ENCODE results near the gene SMAP1. TPM values are rescaled to one million over a fixed set of nuclear protein-coding genes. Genes with fewer than 3 reads are reported as not detected.

SMAP1 gene
- total RNA-seq, 2 experiments from 2014 or later, result 23.6 to 24.2 TPM

DNA sequence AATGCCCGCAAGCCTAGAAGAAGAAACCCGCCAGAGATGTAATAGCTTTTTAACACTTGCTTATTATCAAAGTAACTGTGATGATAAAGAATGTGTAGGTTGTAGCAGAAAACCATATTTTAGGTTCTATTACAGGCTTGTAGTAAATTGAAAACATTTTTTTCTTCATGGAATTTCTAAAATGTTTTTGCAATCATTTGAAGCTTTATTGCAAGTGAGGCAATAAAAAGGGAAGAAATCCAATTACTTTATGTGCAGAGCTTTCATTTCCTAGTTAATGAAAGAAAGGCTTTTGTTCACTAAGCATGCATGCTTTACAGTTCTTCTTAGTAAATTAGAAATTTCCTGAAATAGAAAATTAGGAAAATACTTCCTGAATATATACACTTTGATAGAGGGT is 154.1 kb downstream of the SMAP1 start:
- Mint-ChIP-seq H3K36me3 (peaks cover 20% of the 10 kb centered on the region), H3K27me3 (no peaks in the 10 kb centered on the region), H3K9me3 (peaks cover 18% of the 10 kb centered on the region), H3K27ac (no peak overlapping the region), H3K4me3 (no peak overlapping the region), H3K4me1 (ENCODE audit: low read depth) (no peaks in the 10 kb centered on the region)
- CTCF ChIA-PET, result no interaction called here
- intact Hi-C loops (cut with micrococcal nuclease), result no loop called here
- no peak for DNase-seq
- POLR2A ChIA-PET, result interaction anchor here (0.5 kb wide), 1 partner anchor 17 kb away, joined by 9 read pairs; no protein-coding TSS in a partner anchor

DNA sequence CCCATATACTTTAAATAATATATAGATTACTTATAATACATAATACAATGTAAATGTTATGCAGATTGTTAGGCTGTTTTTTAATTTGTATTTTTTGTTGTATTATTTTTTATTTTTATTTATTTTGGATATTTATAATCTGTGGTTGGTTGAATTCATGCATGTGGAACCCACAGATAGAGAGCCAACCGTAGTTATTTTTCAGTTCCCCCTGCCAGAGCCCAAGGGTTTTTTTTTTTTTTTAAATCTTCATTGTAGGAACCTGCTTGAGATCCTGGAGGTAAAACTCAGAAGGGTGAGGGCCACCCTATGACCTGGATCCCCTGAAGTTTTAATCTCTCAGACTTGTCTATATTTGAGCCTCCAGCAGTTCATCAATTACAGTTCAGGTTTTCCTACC is 156.0 kb downstream of the SMAP1 start:
- ChIA-PET POLR2A (no interaction called here), CTCF (no interaction called here)
- Mint-ChIP-seq H3K4me3 (no peak overlapping the region), H3K36me3 (peaks cover 20% of the 10 kb centered on the region), H3K9me3 (peaks cover 18% of the 10 kb centered on the region), H3K27ac (no peak overlapping the region), H3K4me1 (ENCODE audit: low read depth) (peaks cover 4% of the 10 kb centered on the region), H3K27me3 (no peaks in the 10 kb centered on the region)
- no peak for DNase-seq
- intact Hi-C loops (cut with micrococcal nuclease), result no loop called here

- no peak overlapping the region for H3K4me3 Mint-ChIP-seq
- peaks cover 12% of the 10 kb centered on the region for H3K36me3 Mint-ChIP-seq
- no peak for DNase-seq
- intact Hi-C loops (cut with micrococcal nuclease), result no loop called here
- peaks cover 4% of the 10 kb centered on the region for H3K4me1 Mint-ChIP-seq (ENCODE audit: low read depth)
- H3K27me3 Mint-ChIP-seq, result no peaks in the 10 kb centered on the region
- no peak overlapping the region for H3K27ac Mint-ChIP-seq
- peaks cover 4% of the 10 kb centered on the region for H3K9me3 Mint-ChIP-seq
- ChIA-PET POLR2A (no interaction called here), CTCF (no interaction called here)
Measured at GRCh38 chr6:70831427-70831826, 163.7 kb downstream of the SMAP1 start.

DNA sequence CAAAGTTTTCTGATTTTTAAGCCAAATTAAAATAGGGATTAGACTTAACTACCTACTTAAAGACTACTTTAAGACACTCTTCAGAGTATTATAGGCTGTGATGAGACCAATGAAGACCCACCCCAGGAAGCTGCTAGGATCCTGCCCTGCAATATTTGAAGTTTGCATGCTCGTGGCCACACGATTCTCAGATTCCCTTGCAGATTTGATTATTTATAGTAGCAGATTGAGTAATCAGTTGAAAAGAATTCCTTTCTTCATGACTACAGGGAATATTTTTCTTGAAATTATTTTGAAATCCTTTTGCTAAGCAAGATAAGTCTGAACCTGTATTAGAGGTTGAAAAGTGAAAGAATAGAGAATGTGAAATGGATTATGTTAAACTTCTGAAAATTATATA is 166.8 kb downstream of the SMAP1 start:
- ChIA-PET POLR2A (interaction anchor here (0.6 kb wide), 1 partner anchor 96 kb away, joined by 4 read pairs; no protein-coding TSS in a partner anchor), CTCF (no interaction called here)
- Mint-ChIP-seq H3K9me3 (peaks cover 4% of the 10 kb centered on the region), H3K27ac (no peak overlapping the region), H3K36me3 (peaks cover 14% of the 10 kb centered on the region), H3K27me3 (no peaks in the 10 kb centered on the region), H3K4me3 (no peak overlapping the region), H3K4me1 (ENCODE audit: low read depth) (peaks cover 5% of the 10 kb centered on the region)
- intact Hi-C loops (cut with micrococcal nuclease), result no loop called here
- DNase-seq, result no peak

- Mint-ChIP-seq H3K9me3 (no peaks in the 10 kb centered on the region), H3K27ac (no peak overlapping the region), H3K4me1 (ENCODE audit: low read depth) (peaks cover 5% of the 10 kb centered on the region), H3K4me3 (no peak overlapping the region), H3K27me3 (no peaks in the 10 kb centered on the region), H3K36me3 (peaks cover 6% of the 10 kb centered on the region)
- CTCF ChIA-PET, result no interaction called here
- POLR2A ChIA-PET, result interaction anchor here (0.6 kb wide), 1 partner anchor 170 kb away, joined by 4 read pairs; no protein-coding TSS in a partner anchor
- intact Hi-C loops (cut with micrococcal nuclease), result no loop called here
- no peak for DNase-seq
Measured at GRCh38 chr6:70838907-70839285, 171.2 kb downstream of the SMAP1 start.

DNA sequence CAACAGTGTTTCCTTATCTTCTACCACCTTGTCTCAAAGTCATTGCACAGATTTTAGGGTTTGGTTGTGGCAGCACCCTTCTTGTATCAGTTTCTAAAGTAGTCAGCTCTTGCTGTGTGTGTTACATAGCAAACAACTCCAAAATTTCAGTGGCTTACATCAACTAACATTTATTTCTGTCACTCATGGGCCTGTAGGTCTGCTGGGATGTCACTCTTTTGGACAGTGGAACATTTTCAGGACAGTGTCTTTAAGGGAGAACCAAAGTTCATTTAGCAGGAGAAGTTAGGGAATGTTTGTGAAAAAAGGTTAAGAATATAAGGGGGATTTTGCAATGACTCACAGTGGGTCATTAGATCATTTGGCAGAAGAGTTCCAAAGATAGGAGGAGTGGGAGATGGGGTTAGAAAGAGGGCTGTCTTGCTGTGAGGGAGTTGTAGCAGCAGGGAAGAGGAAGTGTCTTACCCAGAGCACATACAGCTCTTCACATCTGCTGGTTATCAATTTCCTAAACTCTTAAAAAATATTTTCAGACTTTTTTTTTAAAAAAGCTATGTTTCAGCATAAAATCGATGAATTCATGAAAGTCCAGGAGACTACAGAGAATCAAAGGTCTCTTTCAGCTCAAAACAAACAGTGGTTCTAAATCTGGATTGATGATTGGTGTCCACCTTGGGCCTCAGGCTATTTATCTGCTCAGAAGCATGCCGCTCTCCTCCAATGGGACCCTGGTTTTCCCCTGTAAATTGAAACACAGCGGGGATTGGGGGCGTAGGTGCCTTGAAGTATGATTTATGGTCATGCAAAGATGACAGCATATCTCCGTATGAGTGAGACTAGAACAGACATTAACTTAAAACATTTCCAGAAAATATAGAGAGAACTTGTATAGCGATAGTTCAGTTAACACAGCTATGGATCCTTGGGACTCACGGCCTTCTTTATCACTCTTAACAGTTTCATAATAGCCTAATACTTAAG is 171.9 kb downstream of the SMAP1 start:
- Mint-ChIP-seq H3K4me3 (no peak overlapping the region), H3K36me3 (peaks cover 6% of the 10 kb centered on the region), H3K4me1 (ENCODE audit: low read depth) (peaks cover 5% of the 10 kb centered on the region), H3K27ac (no peak overlapping the region), H3K27me3 (no peaks in the 10 kb centered on the region), H3K9me3 (no peaks in the 10 kb centered on the region)
- POLR2A ChIA-PET, result no interaction called here
- DNase-seq, result no peak
- intact Hi-C loops (cut with micrococcal nuclease), result no loop called here
- CTCF ChIA-PET, result interaction anchor here (1.0 kb wide), 1 partner anchor 45 kb away, joined by 4 read pairs; no protein-coding TSS in a partner anchor

GRCh38 chr6:70841112-70841511 is 173.4 kb downstream of the SMAP1 start:
- Mint-ChIP-seq H3K4me3 (no peak overlapping the region), H3K9me3 (no peaks in the 10 kb centered on the region), H3K27ac (no peak overlapping the region), H3K27me3 (no peaks in the 10 kb centered on the region), H3K36me3 (peaks cover 3% of the 10 kb centered on the region), H3K4me1 (ENCODE audit: low read depth) (peaks cover 5% of the 10 kb centered on the region)
- no peak for DNase-seq
- intact Hi-C loops (cut with micrococcal nuclease), result no loop called here
- ChIA-PET CTCF (no interaction called here), POLR2A (no interaction called here)

GRCh38 chr6:70842541-70842940 is 174.9 kb downstream of the SMAP1 start:
- H3K27ac Mint-ChIP-seq, result no peak overlapping the region
- H3K36me3 Mint-ChIP-seq, result peaks cover 3% of the 10 kb centered on the region
- CTCF ChIA-PET, result no interaction called here
- intact Hi-C loops (cut with micrococcal nuclease), result no loop called here
- H3K4me3 Mint-ChIP-seq, result no peak overlapping the region
- peaks cover 5% of the 10 kb centered on the region for H3K4me1 Mint-ChIP-seq (ENCODE audit: low read depth)
- DNase-seq, result no peak
- no peaks in the 10 kb centered on the region for H3K27me3 Mint-ChIP-seq
- no peaks in the 10 kb centered on the region for H3K9me3 Mint-ChIP-seq
- POLR2A ChIA-PET, result no interaction called here

- Mint-ChIP-seq H3K4me3 (no peak overlapping the region), H3K27me3 (no peaks in the 10 kb centered on the region), H3K36me3 (peaks cover 3% of the 10 kb centered on the region), H3K4me1 (ENCODE audit: low read depth) (peaks cover 5% of the 10 kb centered on the region), H3K9me3 (no peaks in the 10 kb centered on the region), H3K27ac (no peak overlapping the region)
- DNase-seq, result no peak
- CTCF ChIA-PET, result interaction anchor here (1.4 kb wide), 1 partner anchor 136 kb away, joined by 5 read pairs; no protein-coding TSS in a partner anchor
- POLR2A ChIA-PET, result no interaction called here
- intact Hi-C loops (cut with micrococcal nuclease), result no loop called here
Measured at GRCh38 chr6:70843328-70843918, 175.7 kb downstream of the SMAP1 start.

DNA sequence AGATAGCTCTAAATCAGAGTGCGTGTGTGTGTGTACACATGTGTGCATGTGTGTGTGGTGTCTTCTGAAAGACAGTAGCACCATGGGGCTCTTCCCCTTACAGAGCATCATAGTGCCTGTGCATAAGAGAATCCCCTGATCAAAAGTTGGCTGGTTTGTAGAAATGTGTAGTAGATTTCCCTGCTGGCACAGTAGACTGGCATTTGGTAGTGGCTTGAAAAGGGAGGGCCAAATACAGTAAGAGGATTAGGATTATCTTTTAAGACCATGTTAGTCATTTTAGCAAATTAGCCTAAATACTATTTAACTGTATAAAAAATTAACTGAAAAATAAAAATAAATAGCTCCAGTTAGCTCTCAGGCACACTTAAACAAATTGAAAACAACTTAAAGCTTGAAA is 176.6 kb downstream of the SMAP1 start:
- peaks cover 3% of the 10 kb centered on the region for H3K36me3 Mint-ChIP-seq
- intact Hi-C loops (cut with micrococcal nuclease), result no loop called here
- ChIA-PET POLR2A (no interaction called here), CTCF (interaction anchor here (1.3 to 1.4 kb wide), 3 partner anchors 11 to 159 kb away, joined by 3 to 5 read pairs (median 4); no protein-coding TSS in a partner anchor)
- H3K9me3 Mint-ChIP-seq, result no peaks in the 10 kb centered on the region
- H3K27ac Mint-ChIP-seq, result no peak overlapping the region
- H3K4me3 Mint-ChIP-seq, result no peak overlapping the region
- DNase-seq, result no peak
- H3K4me1 Mint-ChIP-seq (ENCODE audit: low read depth), result peaks cover 2% of the 10 kb centered on the region
- H3K27me3 Mint-ChIP-seq, result no peaks in the 10 kb centered on the region

DNA sequence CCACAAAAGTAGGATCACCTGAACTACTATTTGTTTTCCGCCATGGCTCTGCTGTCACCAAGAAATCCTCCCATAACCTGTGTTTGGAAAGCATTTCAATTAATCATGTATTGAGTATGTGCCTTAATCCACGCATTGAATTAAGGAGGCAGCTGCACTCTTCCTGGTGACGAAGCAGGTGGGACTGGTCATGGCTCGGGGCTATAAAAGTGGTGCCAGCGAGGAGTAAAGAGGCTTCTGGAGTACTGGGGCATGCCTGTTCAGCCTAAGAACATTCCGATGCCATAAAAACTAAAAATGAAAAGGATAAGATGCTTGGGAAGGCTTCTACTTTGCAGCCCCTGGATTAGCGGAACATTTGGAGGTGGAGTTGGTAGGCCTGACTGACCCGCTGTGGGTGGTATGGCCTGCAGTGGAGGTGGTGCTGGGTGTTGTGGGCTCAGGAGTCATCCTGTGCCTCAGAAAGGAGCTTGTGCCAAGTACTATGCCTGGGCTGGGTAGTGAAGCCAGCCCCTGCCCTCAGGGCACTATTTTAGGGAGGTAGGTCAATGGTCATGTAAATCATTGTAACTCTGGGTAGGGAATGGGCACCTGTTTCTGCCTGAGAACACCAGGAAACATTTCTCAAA is 178.6 kb downstream of the SMAP1 start:
- no peak overlapping the region for H3K4me3 Mint-ChIP-seq
- ChIA-PET CTCF (no interaction called here), POLR2A (no interaction called here)
- no peaks in the 10 kb centered on the region for H3K9me3 Mint-ChIP-seq
- peaks cover 1% of the 10 kb centered on the region for H3K36me3 Mint-ChIP-seq
- H3K27me3 Mint-ChIP-seq, result no peaks in the 10 kb centered on the region
- no peak overlapping the region for H3K27ac Mint-ChIP-seq
- no peaks in the 10 kb centered on the region for H3K4me1 Mint-ChIP-seq (ENCODE audit: low read depth)
- intact Hi-C loops (cut with micrococcal nuclease), result no loop called here
- DNase-seq, result no peak

Data from activated CD4-positive, alpha-beta memory T cell treated with anti-CD3 and anti-CD28 coated beads for 36 hours (primary cell).